ENCODE measurements around the gene ZNF697.
A peak's percentile ranks its signal among the peaks of the same experiment; 100 is the strongest.

Gene ZNF697

GRCh38 chr1:119646521-119647227 is 1.4 kb downstream of the ZNF697 start:
- peak overlapping the region; percentile 82 for H3K4me3 ChIP-seq (replicated peaks; ENCODE audit: low read depth, low read length)
- no peak for TF ChIP-seq CTCF (IDR thresholded peaks at IDR 0.05; ENCODE audit: low read length, missing control alignments)
- DNase-seq (ENCODE audit: low read depth): peak; percentile 67

GRCh38 chr1:119639109-119639508 is 9.0 kb downstream of the ZNF697 start:
- no peak overlapping the region for H3K4me3 ChIP-seq (replicated peaks; ENCODE audit: low read depth, low read length)
- DNase-seq (ENCODE audit: low read depth): no peak
- TF ChIP-seq CTCF (IDR thresholded peaks at IDR 0.05; ENCODE audit: low read length, missing control alignments): no peak

DNA sequence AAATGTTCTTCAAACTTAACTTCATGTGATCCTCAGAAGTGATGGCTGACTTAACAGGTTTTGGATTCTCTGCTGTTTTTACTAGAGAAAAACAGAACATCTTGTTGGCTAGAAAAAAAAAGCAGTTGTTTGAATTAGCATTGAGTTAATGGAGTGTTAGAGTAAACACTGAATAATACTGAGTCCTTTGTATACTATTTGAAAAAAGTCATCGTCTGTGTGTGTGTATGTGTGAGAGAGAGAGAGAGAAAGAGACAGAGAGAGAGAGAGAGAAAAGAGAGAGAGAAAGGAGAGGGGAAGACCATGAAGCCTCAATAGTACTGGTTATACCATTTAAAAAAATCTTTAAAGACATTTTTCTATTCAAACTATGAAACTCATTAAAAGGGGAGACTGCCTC is 10.4 kb downstream of the ZNF697 start:
- TF ChIP-seq CTCF (IDR thresholded peaks at IDR 0.05; ENCODE audit: low read length, missing control alignments): no peak
- no peak overlapping the region for H3K4me3 ChIP-seq (replicated peaks; ENCODE audit: low read depth, low read length)
- DNase-seq (ENCODE audit: low read depth): no peak

GRCh38 chr1:119636491-119637089 is 11.5 kb downstream of the ZNF697 start:
- no peak overlapping the region for H3K4me3 ChIP-seq (replicated peaks; ENCODE audit: low read depth, low read length)
- TF ChIP-seq CTCF (IDR thresholded peaks at IDR 0.05; ENCODE audit: low read length, missing control alignments): no peak
- DNase-seq (ENCODE audit: low read depth): no peak

DNA sequence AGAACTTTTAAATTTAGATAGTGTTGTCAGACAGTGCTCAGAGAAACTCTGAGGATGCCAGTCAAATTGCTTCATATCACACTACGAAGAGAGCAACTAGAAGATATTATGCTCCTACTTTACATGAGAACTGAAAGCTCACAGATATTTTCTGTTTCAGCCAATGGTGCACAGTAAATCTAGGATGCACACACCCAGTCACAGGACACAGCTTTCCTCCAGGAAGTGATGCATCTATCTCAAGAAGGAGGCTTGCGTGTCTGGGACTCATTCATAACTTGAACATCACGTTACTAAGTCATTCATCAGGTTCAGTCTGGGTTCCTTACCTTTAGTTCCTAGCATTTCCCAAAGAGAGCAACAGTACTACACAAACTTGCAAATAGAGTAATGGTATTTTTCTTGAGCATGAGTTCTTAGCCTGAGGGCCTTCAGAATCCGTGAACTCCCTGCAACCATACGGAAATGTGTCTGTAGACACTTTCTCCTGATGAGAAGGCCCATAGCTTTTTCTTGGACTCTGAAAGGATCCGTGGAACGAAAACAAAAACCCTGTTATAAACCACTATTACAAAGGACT is 12.2 kb downstream of the ZNF697 start:
- TF ChIP-seq CTCF (IDR thresholded peaks at IDR 0.05; ENCODE audit: low read length, missing control alignments): no peak
- H3K4me3 ChIP-seq (replicated peaks; ENCODE audit: low read depth, low read length): no peak overlapping the region
- DNase-seq (ENCODE audit: low read depth): peak; percentile 81

DNA sequence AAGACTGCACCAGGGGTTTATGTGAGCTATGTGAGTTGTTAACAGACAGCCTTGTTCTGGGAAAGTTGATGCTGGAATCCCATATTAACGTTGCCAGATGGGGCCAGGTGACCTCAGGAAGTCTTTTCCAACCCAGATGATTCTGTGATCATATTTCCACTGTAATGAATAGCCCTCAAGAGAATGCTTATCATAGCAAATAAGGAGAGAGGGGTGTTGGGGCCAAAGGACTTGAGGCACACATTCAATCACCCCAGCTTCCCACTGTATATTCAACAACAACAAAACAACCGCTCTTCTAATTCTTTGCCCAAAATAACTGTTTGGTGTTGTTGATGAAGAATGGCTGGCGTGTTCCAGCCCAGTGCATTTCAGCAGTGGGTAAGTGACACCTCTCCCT is 14.1 kb downstream of the ZNF697 start:
- TF ChIP-seq CTCF (IDR thresholded peaks at IDR 0.05; ENCODE audit: low read length, missing control alignments): no peak
- DNase-seq (ENCODE audit: low read depth): no peak
- no peak overlapping the region for H3K4me3 ChIP-seq (replicated peaks; ENCODE audit: low read depth, low read length)

All from fibroblast of pulmonary artery (primary cell).